GM20000 (cell line): ENCODE measurements around the gene DCC.
"Not testable (repeated sequence)": the region's sequence is repeated elsewhere in the genome, so short reads cannot be mapped to it uniquely, and the experiment has no call there.

Source experiments
- DNase-seq: peaks from one replicate; pipeline ENCODE4 v3.0.0; 2012; ENCODE audit warnings: low spot score
- CTCF ChIP-seq: IDR thresholded peaks from 2 replicates; pipeline ENCODE4 v1.5.1; 2012; ENCODE audit warnings: mild to moderate bottlenecking, control low read depth; ENCODE audit errors: extremely low read depth, missing control alignments

Gene DCC

DNA sequence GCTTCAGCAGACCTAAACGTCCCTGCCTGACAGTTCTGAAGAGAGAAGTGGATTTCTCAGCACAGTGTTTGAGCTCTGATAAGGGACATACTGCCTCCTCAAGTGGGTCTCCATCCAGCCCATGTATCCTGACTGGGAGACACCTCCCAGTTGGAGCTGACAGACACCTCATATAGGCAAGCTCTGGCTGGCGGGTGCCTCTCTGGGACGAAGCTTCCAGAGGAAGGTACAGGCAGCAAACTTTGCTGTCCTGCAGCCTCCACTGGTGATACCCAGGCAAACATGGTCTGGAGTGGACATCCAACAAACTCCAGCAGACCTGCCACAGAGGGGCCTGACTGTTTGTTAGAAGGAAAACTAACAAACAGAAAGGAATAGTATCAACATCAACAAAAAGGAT is 1156.0 kb downstream of the DCC start:
- DNase-seq, result no peak
- no peak for TF ChIP-seq CTCF

DNA sequence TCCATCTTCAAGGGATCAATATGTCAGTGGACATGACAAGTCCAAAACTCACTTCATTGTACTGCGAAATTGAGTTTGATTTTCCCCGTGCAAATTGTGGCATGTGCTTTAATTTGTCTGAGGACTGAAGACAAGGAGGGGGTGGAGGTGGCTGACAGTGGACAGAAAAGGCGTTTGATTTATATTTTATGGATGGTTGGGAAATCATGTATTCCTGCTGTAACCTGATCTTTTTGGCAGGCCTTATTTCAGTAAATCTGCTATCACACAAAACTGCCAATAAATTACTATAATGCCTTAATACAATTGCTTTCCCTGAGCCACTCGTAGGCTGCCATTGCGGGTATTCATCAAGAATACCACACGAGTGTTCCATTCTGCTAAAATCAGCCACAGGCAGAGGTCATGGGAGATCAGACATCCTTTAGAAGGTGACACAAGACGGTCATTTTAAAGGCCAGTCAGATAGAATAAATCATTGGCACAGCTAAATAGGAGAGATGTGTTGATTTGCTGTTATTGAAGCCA is 1164.0 kb downstream of the DCC start:
- DNase-seq, result no peak
- no peak for TF ChIP-seq CTCF

DNA sequence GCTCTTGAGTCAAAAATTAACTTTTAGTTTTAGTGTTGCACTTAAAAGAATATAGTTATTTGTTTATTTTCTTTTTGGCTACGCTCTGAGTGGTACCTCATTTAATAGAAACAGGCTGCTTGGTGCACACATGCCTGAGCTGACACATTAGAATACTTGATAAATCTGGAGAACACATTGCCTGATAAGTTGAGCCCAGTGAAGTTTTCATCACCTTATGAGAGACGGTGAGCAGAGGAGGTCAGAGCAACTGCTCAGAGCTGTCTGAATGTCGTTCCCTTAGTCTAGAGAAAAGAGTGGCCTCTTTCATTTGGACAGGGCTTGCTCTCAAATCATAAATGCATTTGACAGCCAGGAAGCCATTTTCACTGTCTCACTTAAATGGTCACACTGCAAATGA is 1168.5 kb downstream of the DCC start:
- no peak for TF ChIP-seq CTCF
- DNase-seq, result no peak

DNA sequence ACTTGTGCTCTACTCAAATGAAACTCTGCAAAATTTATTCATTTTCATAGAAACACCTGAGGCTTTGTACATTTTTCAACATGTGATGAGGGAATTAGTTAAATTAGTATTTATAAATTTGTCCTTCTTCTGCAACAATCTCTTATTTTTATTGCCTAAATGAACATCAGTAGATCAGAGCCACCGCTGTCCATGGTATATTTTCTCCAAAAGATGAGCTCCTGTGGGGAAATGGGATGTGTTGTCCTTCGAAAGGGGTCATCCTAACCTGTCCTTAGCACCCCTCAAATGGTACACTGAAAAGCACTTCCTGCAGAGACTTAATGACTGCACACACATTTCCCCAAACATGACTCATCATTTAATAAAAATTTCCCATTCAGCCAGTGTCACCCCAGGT is 1169.9 kb downstream of the DCC start:
- no peak for TF ChIP-seq CTCF
- no peak for DNase-seq

DNA sequence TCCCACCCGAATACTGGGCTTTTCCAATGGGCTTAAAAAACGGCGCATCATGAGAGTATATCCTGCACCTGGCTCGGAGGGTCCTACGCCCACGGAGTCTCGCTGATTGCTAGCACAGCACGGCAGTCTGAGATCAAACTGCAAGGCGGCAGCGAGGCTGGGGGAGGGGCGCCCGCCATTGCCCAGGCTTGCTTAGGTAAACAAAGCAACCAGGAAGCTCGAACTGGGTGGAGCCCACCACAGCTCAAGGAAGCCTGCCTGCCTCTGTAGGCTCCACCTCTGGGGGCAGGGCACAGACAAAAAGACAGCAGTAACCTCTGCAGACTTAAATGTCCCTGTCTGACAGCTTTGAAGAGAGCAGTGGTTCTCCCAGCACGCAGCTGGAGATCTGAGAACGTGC is 1171.7 kb downstream of the DCC start:
- not testable (repeated sequence) for DNase-seq

- no peak for DNase-seq
- TF ChIP-seq CTCF, result no peak
Observed at GRCh38 chr18:53521068-53521467, 1181.1 kb downstream of the DCC start.

- no peak for TF ChIP-seq CTCF
- DNase-seq, result no peak
Observed at GRCh38 chr18:53526101-53526870, 1186.3 kb downstream of the DCC start.

GRCh38 chr18:53527365-53527764 is 1187.4 kb downstream of the DCC start:
- DNase-seq, result no peak
- TF ChIP-seq CTCF, result no peak
